K562 (cell line): Measurements from ENCODE around the gene AVPR1B. TPM values are rescaled to one million over a fixed set of nuclear protein-coding genes. Genes with fewer than 3 reads are reported as not detected.

Experiments used
- BCOR ChIP-seq: fragments of 450-650 bp; IDR thresholded peaks from 2 replicates; pipeline ENCODE4 v1.6.1; 2016
- ZBTB40 ChIP-seq, 2 experiments: fragments of 450-650 bp in 1 of 2; sonication (generic) in 1 of 2; formaldehyde crosslinking in 1 of 2; IDR thresholded peaks; 2 replicates each; pipeline versions ENCODE4 v1.7.1 to v1.9.0; 2016 to 2022; ENCODE audit warnings: inconsistent platforms in 1 of 2, mild to moderate bottlenecking in 1 of 2, missing genetic modification reagents in 1 of 2
- ZKSCAN3 ChIP-seq: fragments of 250-450 bp; sonication (Bioruptor Pico); IDR thresholded peaks from 2 replicates; pipeline ENCODE4 v1.4.0; 2020
- polyA plus RNA-seq, 8 experiments: library from polyadenylated mRNA; depleted of rRNA in 4 of 8; stranded (reverse) in 5 of 8; unstranded in 3 of 8; fragments of >200 nt; fragmentation: Nextera tagmentation in 2 of 8; fragmentation: Illumina TruSeq in 1 of 8; extraction: Ambion mirVana in 2 of 8; extraction: Trizol in 1 of 8; gene quantifications; 2 replicates each; pipeline versions ENCODE4 v1.2.1 to v1.2.3, GENCODE V29; 2011 to 2014; ENCODE audit warnings: inconsistent platforms in 1 of 8, missing spikeins in 1 of 8
- total RNA-seq, 7 experiments: library from RNA; depleted of rRNA in 6 of 7; stranded (reverse); fragments of >200 nt in 6 of 7; fragmentation: Illumina TruSeq in 2 of 7; extraction: Trizol in 2 of 7; gene quantifications; 2 replicates each; pipeline versions ENCODE4 v1.2.1 to v1.2.3, GENCODE V29; 2011 to 2021; ENCODE audit warnings: low replicate concordance in 1 of 7

The AVPR1B gene
- total and polyA plus RNA-seq, 9 of the 15 experiments (the other 6 are each of a cell fraction or from before 2014, with no cell fraction given): not detected

- TF ChIP-seq ZBTB40 (IDR thresholded peaks at IDR 0.05) (no peak), ZBTB40 (CRISPR knock-in tag; IDR thresholded peaks at IDR 0.05) (no peak), BCOR (peak; percentile 87), ZKSCAN3 (CRISPR knock-in tag) (no peak)
Observed at GRCh38 chr1:206083750-206084149, 33.4 kb downstream of the AVPR1B start (continued).
